Mucosa of descending colon (tissue), 3 donors: Measurements from ENCODE around the gene PLA2G2D. TPM values are rescaled to one million over a fixed set of nuclear protein-coding genes. Genes with fewer than 3 reads are reported as not detected.

ENCODE experiments used
- ATAC-seq: fragments of 200-7000 bp; cut with Tn5 transposase; one replicate; pipeline ENCODE4 v1.9.1; 2020; ENCODE audit warnings: mild to moderate bottlenecking, moderate library complexity
- DNase-seq, 3 donors: peaks; one replicate each; pipeline ENCODE4 v3.0.0-alpha.2; 2020
- H3K36me3 ChIP-seq: fragments of 200-600 bp; one replicate; pipeline ENCODE4 v1.8.0; 2021; ENCODE audit warnings: low read depth, mild to moderate bottlenecking
- H3K4me1 ChIP-seq: fragments of 200-600 bp; one replicate; pipeline ENCODE4 v1.8.0; 2021; ENCODE audit warnings: low read depth, mild to moderate bottlenecking
- H3K4me3 ChIP-seq: fragments of 200-600 bp; one replicate; pipeline ENCODE4 v1.8.0; 2021; ENCODE audit warnings: mild to moderate bottlenecking
- H3K9me3 ChIP-seq: fragments of 200-600 bp; one replicate; pipeline ENCODE4 v1.8.0; 2021; ENCODE audit warnings: mild to moderate bottlenecking
- intact Hi-C, 2 donors: fragments of 100-400 bp; cut with DNase I in 1 of 2; cut with micrococcal nuclease in 1 of 2; formaldehyde crosslinking; loops; one replicate each; pipeline versions ENCODE4 v1.11.0 to v1.11.1; 2022; cut with DNase I, micrococcal nuclease
- total RNA-seq, 3 donors: library from RNA; stranded (reverse); fragmentation: NEBNext Ultra II Directional in 2 of 3; extraction: Animal tissue kit (Norgen Biotek cat#: 25700) in 2 of 3; gene quantifications; one replicate each; pipeline versions ENCODE4 v1.2.1 to v1.2.4, GENCODE V29; 2021 to 2023
- TF ChIP-seq, protein P1 (sequence below): fragments of 200-600 bp; IDR thresholded peaks from one replicate; pipeline ENCODE4 v1.8.0; 2022; ENCODE audit warnings: antibody characterized with exemption, mild to moderate bottlenecking
- donor health status: DM: no; HTN: no; CAD: no; lungs with moderate emphysema.
- donor health status: DM: no; HTN: no; CAD: no.
- donor health status: DM: no; HTN: yes; CAD: no.

Gene PLA2G2D
- total RNA-seq, 3 donors from 2014 or later, result 0.22 TPM; not detected in 2

DNA sequence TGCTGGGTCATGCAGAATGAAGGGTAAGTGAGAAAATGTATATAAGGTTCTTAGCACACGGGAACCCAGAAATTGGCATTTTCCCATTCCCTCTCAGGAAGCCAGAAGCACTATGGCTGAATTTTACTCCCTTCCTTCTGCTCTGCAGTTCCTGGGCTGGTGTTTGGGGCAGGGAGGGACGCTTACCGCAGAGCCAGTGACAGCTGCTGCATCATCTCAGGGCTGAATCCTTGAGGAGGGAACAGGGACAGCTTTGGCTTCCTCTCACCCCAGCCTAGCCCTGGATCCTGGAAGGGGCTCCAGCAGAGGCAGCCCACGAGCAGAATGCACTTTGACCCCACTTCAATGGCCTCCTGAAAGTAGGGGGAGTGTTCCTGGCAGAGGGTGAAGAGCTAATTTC, 12.0 kb downstream of the PLA2G2D start:
- TF ChIP-seq, protein P1, sequence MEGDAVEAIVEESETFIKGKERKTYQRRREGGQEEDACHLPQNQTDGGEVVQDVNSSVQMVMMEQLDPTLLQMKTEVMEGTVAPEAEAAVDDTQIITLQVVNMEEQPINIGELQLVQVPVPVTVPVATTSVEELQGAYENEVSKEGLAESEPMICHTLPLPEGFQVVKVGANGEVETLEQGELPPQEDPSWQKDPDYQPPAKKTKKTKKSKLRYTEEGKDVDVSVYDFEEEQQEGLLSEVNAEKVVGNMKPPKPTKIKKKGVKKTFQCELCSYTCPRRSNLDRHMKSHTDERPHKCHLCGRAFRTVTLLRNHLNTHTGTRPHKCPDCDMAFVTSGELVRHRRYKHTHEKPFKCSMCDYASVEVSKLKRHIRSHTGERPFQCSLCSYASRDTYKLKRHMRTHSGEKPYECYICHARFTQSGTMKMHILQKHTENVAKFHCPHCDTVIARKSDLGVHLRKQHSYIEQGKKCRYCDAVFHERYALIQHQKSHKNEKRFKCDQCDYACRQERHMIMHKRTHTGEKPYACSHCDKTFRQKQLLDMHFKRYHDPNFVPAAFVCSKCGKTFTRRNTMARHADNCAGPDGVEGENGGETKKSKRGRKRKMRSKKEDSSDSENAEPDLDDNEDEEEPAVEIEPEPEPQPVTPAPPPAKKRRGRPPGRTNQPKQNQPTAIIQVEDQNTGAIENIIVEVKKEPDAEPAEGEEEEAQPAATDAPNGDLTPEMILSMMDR, result no peak
- intact Hi-C loops, result no loop called here
- Histone ChIP-seq H3K4me1 (no peaks in the 10 kb centered on the region), H3K4me3 (no peak overlapping the region), H3K9me3 (no peaks in the 10 kb centered on the region), H3K36me3 (no peaks in the 10 kb centered on the region)
- DNase-seq, result no peak
- no peak for ATAC-seq

DNA sequence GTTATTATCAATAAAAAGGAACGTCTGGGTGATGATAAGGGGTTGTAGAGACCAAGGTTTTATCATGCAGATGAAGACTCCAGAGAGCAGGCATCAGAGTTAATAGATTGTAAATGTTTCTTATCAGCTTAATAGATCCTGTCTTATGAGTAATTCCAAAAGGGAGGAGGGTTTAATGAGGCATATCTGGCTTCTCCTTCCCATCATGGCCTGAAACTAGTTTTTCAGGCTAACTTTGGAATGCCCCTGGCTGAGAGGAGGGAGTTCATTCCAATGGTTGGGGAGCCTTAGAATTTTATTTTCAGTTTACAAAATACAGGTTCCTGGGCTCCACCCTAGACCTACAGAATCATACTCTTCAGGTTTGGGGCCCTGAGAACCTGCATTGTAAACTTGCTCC, 13.5 kb downstream of the PLA2G2D start:
- Histone ChIP-seq H3K4me3 (no peak overlapping the region), H3K9me3 (no peaks in the 10 kb centered on the region), H3K36me3 (no peaks in the 10 kb centered on the region), H3K4me1 (no peaks in the 10 kb centered on the region)
- DNase-seq, result no peak
- ATAC-seq, result no peak
- TF ChIP-seq, protein P1, result no peak
- intact Hi-C loops, result no loop called here

DNA sequence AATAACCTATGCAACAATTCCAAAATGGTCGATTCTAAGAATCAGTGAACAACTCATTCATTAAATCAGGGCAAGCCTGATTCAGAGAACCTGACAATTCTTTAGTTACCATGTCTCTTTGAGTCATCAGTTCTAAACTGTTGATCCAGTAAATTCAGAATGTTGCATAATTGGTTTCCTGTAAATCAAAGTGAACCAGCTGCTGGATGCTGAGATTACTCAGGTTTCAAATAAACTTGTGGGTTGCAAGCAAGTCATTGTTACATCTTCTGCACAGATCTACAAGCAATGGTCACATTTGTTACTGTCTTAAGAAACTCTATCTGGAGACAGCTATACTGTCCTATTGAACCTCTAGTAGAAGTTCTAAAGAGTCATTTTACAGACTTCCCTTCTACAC, 16.5 kb downstream of the PLA2G2D start:
- no peak for DNase-seq
- intact Hi-C loops, result loop anchor here in 1 of 2 donors (5.0 kb wide), 1 partner anchor 44 kb away; no protein-coding TSS in a partner anchor
- Histone ChIP-seq H3K36me3 (no peaks in the 10 kb centered on the region), H3K4me3 (no peak overlapping the region), H3K4me1 (no peaks in the 10 kb centered on the region), H3K9me3 (no peaks in the 10 kb centered on the region)
- TF ChIP-seq, protein P1, result no peak
- ATAC-seq, result no peak

DNA sequence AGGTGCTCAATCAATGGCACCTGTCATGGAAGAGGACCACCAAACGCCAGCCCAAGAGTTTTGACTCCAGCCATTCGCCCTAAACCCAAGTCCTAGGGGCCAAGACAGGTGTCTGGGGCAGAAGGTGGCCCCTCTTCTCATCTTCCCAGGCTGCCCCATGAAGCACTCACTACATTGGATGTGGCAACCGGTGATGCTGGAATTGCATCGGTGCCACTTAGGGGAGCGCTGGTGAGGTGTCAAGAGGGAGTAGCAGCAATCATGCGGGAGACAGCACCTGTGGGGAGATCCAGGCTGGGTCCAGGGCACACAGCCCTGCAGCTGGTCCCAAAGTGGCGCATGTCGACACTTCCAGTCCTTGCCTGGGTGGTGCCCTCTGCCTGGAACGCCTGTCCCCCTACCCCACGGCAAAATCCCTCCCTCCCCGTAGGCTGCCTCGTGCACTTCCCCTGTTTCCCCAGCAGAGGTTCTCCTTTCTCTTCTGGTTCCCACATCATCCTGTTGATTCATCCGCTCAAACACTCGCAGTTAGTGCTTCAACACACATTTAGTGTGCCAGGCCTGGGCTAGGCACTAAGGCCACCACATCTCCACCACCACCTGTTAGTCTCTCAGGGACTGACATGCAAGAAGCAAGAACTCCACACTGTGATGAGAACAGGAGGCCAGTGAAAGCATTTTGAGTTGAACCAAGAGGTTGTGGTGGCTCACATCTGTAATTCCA, 18.5 kb downstream of the PLA2G2D start:
- peak in 2 of 3 donors; percentile 47 to 55 for DNase-seq
- intact Hi-C loops, result loop anchor here in 1 of 2 donors (5.0 kb wide), 1 partner anchor 47 kb away; no protein-coding TSS in a partner anchor
- peak; percentile 89 for ATAC-seq
- H3K36me3 ChIP-seq, result no peaks in the 10 kb centered on the region
- no peak overlapping the region for H3K4me3 ChIP-seq
- H3K9me3 ChIP-seq, result no peaks in the 10 kb centered on the region
- TF ChIP-seq, protein P1, result peak; percentile 56
- H3K4me1 ChIP-seq, result no peaks in the 10 kb centered on the region

DNA sequence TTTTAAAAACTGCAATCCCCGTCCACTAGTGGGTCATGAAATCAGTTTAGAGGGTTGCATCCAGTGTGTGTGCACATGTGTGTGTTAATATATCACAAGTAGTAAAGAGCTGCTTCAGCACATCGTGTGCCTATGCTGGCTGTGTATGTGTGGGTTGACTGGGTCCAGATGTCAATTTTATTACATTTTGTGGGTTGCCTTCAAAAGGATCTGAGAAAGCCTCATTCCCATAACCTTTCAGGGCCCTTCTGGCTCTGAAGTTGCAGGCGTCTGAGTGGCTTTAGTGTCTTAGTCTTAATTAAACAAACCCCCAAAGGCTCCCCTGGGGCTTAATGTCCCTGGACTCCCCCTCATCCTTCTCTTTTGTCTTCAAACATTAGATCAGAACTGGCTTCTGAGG, 19.8 kb downstream of the PLA2G2D start:
- TF ChIP-seq, protein P1, result no peak

More for the DNA sequence above, 19.8 kb downstream of the PLA2G2D start:
- H3K4me1 ChIP-seq, result no peaks in the 10 kb centered on the region
- intact Hi-C loops, result no loop called here
- H3K9me3 ChIP-seq, result no peaks in the 10 kb centered on the region
- H3K4me3 ChIP-seq, result no peak overlapping the region
- no peak for DNase-seq
- ATAC-seq, result no peak
- no peaks in the 10 kb centered on the region for H3K36me3 ChIP-seq
